GM21515 (cell line): Measurements from ENCODE around the gene CDC14B.

ENCODE experiments used
- ATAC-seq: cut with Tn5 transposase; IDR thresholded peaks from one replicate; pipeline ENCODE4 v1.9.1; 2021; ENCODE audit not compliant: unreplicated experiment

CDC14B gene

DNA sequence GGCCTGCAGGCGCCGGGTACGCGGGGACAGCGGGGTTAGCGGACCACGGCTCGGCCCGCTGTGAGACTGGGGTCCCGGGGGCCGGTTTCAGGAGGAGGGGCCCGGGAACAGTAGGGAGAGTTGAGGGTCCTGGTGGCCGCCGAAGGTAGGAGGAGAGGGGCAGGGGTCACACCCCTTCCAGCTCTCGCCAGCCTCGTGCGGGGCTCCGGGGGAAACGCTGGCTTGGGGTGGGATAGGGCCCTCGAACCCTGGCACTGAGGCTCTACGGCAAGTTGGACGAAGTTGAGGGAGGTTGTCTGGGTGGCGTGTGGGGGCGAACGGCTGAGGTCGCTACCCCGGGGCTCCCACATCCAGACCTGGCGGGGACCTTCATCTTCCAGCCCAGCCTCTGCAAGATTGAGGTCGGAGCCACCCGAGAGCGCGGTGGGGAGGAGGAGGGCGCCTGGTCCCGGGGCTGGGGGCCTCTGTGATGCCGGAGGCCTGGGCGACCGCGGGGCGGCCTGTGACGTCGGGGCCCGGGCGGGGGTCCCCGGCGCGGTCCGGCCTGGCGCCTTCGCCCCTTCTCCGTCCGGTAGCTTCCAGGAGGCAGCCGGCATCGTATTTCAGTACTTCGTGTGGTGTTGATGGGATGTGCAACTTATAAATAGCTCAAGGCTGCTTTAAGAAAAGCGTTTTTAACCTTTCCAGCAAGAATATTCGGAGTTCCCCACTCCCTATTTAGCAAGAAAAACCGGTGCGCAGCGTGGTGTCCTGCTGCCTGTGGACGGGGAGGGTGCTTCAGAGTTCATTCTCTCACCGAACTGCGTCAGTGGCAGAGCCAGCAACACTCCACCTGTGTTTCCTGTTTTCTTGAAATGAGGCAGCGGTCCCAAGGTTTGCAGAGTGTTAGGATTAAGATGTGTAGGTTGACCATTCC is 168.8 kb downstream of the CDC14B start:
- ATAC-seq: peak; percentile 1
